ENCODE data around the gene BUD31.

DNA sequence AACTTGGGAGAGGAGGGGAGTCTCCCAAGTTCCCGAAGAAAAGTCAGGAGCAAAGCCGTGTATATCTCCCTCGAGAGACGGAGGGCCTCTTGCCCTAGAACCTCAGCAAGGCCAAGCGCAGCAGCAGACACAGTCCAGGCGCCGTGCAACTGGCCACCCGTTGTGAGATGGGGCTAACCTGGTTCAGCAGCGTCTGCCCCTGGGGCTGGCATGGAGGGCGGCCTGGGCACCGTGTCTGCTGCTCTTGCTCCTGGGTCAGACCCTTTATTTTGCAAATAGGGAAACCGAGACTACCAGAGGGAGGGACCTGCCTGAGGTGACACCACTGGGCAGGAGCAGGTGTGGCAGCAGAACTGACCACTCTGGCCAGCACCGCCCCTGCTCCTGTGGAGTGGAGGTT lies 43.8 kb downstream of the BUD31 start:
- TF ChIP-seq, protein P1, sequence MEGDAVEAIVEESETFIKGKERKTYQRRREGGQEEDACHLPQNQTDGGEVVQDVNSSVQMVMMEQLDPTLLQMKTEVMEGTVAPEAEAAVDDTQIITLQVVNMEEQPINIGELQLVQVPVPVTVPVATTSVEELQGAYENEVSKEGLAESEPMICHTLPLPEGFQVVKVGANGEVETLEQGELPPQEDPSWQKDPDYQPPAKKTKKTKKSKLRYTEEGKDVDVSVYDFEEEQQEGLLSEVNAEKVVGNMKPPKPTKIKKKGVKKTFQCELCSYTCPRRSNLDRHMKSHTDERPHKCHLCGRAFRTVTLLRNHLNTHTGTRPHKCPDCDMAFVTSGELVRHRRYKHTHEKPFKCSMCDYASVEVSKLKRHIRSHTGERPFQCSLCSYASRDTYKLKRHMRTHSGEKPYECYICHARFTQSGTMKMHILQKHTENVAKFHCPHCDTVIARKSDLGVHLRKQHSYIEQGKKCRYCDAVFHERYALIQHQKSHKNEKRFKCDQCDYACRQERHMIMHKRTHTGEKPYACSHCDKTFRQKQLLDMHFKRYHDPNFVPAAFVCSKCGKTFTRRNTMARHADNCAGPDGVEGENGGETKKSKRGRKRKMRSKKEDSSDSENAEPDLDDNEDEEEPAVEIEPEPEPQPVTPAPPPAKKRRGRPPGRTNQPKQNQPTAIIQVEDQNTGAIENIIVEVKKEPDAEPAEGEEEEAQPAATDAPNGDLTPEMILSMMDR (IDR thresholded peaks at IDR 0.05 in 2 of 3, conservative IDR thresholded peaks at IDR 0.05 in 1 of 3; ENCODE audit: control insufficient read depth in 2 of 3, extremely low read depth in 1 of 3, insufficient read depth in 1 of 3, low read depth in 3 of 3, low read length in 3 of 3), result no peak
- TF ChIP-seq YBX1 (IDR thresholded peaks at IDR 0.05) (no peak), TARDBP (IDR thresholded peaks at IDR 0.05; ENCODE audit: borderline replicate concordance) (no peak), TBL1XR1 (IDR thresholded peaks at IDR 0.05; ENCODE audit: low read depth, low read length) (no peak), ZSCAN29 (IDR thresholded peaks at IDR 0.05) (no peak), EP300 (IDR thresholded peaks at IDR 0.05; ENCODE audit: borderline replicate concordance in 1 of 2, control insufficient read depth in 1 of 2, low read depth in 2 of 2, low read length in 2 of 2) (no peak), POLR2A (IDR thresholded peaks at IDR 0.05; ENCODE audit: low read depth, low read length) (no peak; the same call in 1 of the 2 replicates)
- TF ChIP-seq, protein P2, sequence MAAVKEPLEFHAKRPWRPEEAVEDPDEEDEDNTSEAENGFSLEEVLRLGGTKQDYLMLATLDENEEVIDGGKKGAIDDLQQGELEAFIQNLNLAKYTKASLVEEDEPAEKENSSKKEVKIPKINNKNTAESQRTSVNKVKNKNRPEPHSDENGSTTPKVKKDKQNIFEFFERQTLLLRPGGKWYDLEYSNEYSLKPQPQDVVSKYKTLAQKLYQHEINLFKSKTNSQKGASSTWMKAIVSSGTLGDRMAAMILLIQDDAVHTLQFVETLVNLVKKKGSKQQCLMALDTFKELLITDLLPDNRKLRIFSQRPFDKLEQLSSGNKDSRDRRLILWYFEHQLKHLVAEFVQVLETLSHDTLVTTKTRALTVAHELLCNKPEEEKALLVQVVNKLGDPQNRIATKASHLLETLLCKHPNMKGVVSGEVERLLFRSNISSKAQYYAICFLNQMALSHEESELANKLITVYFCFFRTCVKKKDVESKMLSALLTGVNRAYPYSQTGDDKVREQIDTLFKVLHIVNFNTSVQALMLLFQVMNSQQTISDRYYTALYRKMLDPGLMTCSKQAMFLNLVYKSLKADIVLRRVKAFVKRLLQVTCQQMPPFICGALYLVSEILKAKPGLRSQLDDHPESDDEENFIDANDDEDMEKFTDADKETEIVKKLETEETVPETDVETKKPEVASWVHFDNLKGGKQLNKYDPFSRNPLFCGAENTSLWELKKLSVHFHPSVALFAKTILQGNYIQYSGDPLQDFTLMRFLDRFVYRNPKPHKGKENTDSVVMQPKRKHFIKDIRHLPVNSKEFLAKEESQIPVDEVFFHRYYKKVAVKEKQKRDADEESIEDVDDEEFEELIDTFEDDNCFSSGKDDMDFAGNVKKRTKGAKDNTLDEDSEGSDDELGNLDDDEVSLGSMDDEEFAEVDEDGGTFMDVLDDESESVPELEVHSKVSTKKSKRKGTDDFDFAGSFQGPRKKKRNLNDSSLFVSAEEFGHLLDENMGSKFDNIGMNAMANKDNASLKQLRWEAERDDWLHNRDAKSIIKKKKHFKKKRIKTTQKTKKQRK (IDR thresholded peaks at IDR 0.05; ENCODE audit: low read depth, low read length), result no peak
- TF ChIP-seq, protein P3, sequence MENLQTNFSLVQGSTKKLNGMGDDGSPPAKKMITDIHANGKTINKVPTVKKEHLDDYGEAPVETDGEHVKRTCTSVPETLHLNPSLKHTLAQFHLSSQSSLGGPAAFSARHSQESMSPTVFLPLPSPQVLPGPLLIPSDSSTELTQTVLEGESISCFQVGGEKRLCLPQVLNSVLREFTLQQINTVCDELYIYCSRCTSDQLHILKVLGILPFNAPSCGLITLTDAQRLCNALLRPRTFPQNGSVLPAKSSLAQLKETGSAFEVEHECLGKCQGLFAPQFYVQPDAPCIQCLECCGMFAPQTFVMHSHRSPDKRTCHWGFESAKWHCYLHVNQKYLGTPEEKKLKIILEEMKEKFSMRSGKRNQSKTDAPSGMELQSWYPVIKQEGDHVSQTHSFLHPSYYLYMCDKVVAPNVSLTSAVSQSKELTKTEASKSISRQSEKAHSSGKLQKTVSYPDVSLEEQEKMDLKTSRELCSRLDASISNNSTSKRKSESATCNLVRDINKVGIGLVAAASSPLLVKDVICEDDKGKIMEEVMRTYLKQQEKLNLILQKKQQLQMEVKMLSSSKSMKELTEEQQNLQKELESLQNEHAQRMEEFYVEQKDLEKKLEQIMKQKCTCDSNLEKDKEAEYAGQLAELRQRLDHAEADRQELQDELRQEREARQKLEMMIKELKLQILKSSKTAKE (IDR thresholded peaks at IDR 0.05; ENCODE audit: low read depth, poor library complexity, severe bottlenecking), result no peak
- TF ChIP-seq, protein P4, sequence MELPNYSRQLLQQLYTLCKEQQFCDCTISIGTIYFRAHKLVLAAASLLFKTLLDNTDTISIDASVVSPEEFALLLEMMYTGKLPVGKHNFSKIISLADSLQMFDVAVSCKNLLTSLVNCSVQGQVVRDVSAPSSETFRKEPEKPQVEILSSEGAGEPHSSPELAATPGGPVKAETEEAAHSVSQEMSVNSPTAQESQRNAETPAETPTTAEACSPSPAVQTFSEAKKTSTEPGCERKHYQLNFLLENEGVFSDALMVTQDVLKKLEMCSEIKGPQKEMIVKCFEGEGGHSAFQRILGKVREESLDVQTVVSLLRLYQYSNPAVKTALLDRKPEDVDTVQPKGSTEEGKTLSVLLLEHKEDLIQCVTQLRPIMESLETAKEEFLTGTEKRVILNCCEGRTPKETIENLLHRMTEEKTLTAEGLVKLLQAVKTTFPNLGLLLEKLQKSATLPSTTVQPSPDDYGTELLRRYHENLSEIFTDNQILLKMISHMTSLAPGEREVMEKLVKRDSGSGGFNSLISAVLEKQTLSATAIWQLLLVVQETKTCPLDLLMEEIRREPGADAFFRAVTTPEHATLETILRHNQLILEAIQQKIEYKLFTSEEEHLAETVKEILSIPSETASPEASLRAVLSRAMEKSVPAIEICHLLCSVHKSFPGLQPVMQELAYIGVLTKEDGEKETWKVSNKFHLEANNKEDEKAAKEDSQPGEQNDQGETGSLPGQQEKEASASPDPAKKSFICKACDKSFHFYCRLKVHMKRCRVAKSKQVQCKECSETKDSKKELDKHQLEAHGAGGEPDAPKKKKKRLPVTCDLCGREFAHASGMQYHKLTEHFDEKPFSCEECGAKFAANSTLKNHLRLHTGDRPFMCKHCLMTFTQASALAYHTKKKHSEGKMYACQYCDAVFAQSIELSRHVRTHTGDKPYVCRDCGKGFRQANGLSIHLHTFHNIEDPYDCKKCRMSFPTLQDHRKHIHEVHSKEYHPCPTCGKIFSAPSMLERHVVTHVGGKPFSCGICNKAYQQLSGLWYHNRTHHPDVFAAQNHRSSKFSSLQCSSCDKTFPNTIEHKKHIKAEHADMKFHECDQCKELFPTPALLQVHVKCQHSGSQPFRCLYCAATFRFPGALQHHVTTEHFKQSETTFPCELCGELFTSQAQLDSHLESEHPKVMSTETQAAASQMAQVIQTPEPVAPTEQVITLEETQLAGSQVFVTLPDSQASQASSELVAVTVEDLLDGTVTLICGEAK (IDR thresholded peaks at IDR 0.05; ENCODE audit: borderline replicate concordance), result no peak
- TF ChIP-seq, protein P5, sequence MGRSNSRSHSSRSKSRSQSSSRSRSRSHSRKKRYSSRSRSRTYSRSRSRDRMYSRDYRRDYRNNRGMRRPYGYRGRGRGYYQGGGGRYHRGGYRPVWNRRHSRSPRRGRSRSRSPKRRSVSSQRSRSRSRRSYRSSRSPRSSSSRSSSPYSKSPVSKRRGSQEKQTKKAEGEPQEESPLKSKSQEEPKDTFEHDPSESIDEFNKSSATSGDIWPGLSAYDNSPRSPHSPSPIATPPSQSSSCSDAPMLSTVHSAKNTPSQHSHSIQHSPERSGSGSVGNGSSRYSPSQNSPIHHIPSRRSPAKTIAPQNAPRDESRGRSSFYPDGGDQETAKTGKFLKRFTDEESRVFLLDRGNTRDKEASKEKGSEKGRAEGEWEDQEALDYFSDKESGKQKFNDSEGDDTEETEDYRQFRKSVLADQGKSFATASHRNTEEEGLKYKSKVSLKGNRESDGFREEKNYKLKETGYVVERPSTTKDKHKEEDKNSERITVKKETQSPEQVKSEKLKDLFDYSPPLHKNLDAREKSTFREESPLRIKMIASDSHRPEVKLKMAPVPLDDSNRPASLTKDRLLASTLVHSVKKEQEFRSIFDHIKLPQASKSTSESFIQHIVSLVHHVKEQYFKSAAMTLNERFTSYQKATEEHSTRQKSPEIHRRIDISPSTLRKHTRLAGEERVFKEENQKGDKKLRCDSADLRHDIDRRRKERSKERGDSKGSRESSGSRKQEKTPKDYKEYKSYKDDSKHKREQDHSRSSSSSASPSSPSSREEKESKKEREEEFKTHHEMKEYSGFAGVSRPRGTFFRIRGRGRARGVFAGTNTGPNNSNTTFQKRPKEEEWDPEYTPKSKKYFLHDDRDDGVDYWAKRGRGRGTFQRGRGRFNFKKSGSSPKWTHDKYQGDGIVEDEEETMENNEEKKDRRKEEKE (IDR thresholded peaks at IDR 0.05), result no peak
